HL-60 (cell line): ENCODE measurements around the gene PTPRU.

Experiments
- GABPA ChIP-seq: IDR thresholded peaks from 2 replicates; pipeline ENCODE4 v1.6.1; 2012; ENCODE audit warnings: low read depth
- POLR2AphosphoS5 ChIP-seq: IDR thresholded peaks from 2 replicates; pipeline ENCODE4 v1.6.1; 2012; ENCODE audit warnings: low read depth
- TF ChIP-seq, protein P1 (sequence below): IDR thresholded peaks from 2 replicates; pipeline ENCODE4 v1.6.1; 2012; ENCODE audit warnings: low read depth; ENCODE audit not compliant: insufficient replicate concordance
- TF ChIP-seq, protein P2 (sequence below): IDR thresholded peaks from one replicate; pipeline ENCODE4 v1.5.1; 2011; ENCODE audit warnings: low read length, control low read depth, inconsistent platforms; ENCODE audit not compliant: insufficient read depth

DNA sequence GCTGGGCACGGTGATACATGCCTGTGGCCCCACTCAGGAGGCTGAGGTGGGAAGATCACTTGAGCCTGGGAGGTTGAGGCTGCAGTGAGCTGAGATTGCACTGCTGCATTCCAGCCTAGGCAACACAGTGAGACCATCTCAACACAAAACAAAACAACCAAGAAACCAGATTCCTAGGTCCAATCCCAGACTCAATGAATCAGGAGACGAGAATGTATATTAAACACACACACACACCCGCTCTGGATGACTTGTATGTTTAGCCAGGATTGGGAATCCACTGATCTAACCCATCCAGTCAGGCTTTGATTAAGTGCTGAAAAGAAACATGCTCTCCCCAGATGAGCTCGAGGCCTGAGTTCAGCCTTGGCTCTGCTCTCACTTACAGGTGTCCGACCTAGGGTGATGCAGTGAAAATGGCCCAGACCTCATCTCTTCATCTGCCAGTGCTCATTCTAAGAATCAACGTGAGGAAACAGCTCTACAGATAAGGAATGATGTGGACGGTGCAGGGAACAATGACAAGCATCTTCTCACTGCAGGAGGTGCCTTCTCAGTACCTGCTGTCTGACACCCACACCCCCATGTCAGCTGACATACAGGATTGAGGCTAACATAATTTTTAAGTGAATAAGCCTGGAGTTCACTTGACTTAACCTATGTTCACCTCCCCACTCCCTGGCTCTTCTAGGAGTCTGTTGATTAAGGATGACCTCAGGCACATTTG, 39.3 kb upstream of the PTPRU start:
- no peak for TF ChIP-seq POLR2AphosphoS5
- TF ChIP-seq, protein P1, sequence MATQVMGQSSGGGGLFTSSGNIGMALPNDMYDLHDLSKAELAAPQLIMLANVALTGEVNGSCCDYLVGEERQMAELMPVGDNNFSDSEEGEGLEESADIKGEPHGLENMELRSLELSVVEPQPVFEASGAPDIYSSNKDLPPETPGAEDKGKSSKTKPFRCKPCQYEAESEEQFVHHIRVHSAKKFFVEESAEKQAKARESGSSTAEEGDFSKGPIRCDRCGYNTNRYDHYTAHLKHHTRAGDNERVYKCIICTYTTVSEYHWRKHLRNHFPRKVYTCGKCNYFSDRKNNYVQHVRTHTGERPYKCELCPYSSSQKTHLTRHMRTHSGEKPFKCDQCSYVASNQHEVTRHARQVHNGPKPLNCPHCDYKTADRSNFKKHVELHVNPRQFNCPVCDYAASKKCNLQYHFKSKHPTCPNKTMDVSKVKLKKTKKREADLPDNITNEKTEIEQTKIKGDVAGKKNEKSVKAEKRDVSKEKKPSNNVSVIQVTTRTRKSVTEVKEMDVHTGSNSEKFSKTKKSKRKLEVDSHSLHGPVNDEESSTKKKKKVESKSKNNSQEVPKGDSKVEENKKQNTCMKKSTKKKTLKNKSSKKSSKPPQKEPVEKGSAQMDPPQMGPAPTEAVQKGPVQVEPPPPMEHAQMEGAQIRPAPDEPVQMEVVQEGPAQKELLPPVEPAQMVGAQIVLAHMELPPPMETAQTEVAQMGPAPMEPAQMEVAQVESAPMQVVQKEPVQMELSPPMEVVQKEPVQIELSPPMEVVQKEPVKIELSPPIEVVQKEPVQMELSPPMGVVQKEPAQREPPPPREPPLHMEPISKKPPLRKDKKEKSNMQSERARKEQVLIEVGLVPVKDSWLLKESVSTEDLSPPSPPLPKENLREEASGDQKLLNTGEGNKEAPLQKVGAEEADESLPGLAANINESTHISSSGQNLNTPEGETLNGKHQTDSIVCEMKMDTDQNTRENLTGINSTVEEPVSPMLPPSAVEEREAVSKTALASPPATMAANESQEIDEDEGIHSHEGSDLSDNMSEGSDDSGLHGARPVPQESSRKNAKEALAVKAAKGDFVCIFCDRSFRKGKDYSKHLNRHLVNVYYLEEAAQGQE, result no peak
- TF ChIP-seq, protein P2, sequence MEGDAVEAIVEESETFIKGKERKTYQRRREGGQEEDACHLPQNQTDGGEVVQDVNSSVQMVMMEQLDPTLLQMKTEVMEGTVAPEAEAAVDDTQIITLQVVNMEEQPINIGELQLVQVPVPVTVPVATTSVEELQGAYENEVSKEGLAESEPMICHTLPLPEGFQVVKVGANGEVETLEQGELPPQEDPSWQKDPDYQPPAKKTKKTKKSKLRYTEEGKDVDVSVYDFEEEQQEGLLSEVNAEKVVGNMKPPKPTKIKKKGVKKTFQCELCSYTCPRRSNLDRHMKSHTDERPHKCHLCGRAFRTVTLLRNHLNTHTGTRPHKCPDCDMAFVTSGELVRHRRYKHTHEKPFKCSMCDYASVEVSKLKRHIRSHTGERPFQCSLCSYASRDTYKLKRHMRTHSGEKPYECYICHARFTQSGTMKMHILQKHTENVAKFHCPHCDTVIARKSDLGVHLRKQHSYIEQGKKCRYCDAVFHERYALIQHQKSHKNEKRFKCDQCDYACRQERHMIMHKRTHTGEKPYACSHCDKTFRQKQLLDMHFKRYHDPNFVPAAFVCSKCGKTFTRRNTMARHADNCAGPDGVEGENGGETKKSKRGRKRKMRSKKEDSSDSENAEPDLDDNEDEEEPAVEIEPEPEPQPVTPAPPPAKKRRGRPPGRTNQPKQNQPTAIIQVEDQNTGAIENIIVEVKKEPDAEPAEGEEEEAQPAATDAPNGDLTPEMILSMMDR, result no peak
- no peak for TF ChIP-seq GABPA
